Measurements from ENCODE around the gene SCN1B. TPM values are rescaled to one million over a fixed set of nuclear protein-coding genes. Genes with fewer than 3 reads are reported as not detected.

SCN1B gene
- total RNA-seq, 1 experiment from 2014 or later, result 1.4 TPM

- DNase-seq (ENCODE audit: low read depth), result no peak
Measured at GRCh38 chr19:35052599-35053190, 22.4 kb downstream of the SCN1B start.

GRCh38 chr19:35053667-35054293, 23.5 kb downstream of the SCN1B start:
- DNase-seq (ENCODE audit: low read depth), result no peak

- no peak for DNase-seq (ENCODE audit: low read depth)
Measured at GRCh38 chr19:35054626-35055025, 24.4 kb downstream of the SCN1B start.

- DNase-seq (ENCODE audit: low read depth), result no peak
Measured at GRCh38 chr19:35055715-35056179, 25.5 kb downstream of the SCN1B start.

GRCh38 chr19:35056513-35057063, 26.3 kb downstream of the SCN1B start:
- DNase-seq (ENCODE audit: low read depth), result no peak

- DNase-seq (ENCODE audit: low read depth), result no peak
Measured at GRCh38 chr19:35058370-35058769, 28.1 kb downstream of the SCN1B start.

- DNase-seq (ENCODE audit: low read depth), result no peak
Measured at GRCh38 chr19:35059006-35059798, 28.9 kb downstream of the SCN1B start.

GRCh38 chr19:35059799-35060091, 29.5 kb downstream of the SCN1B start:
- DNase-seq (ENCODE audit: low read depth), result no peak

GRCh38 chr19:35060160-35060855, 30.0 kb downstream of the SCN1B start:
- DNase-seq (ENCODE audit: low read depth), result no peak

GRCh38 chr19:35061583-35062373, 31.5 kb downstream of the SCN1B start:
- peak; percentile 80 for DNase-seq (ENCODE audit: low read depth)

GRCh38 chr19:35062942-35063341, 32.7 kb downstream of the SCN1B start:
- no peak for DNase-seq (ENCODE audit: low read depth)

GRCh38 chr19:35063940-35064818, 33.9 kb downstream of the SCN1B start:
- DNase-seq (ENCODE audit: low read depth), result peak; percentile 65

GRCh38 chr19:35065574-35065973, 35.3 kb downstream of the SCN1B start:
- no peak for DNase-seq (ENCODE audit: low read depth)

GRCh38 chr19:35066121-35066520, 35.9 kb downstream of the SCN1B start:
- DNase-seq (ENCODE audit: low read depth), result no peak

GRCh38 chr19:35066691-35067563, 36.7 kb downstream of the SCN1B start:
- DNase-seq (ENCODE audit: low read depth), result peak; percentile 77

GRCh38 chr19:35068941-35069634, 38.8 kb downstream of the SCN1B start:
- no peak for DNase-seq (ENCODE audit: low read depth)

GRCh38 chr19:35069696-35070095, 39.4 kb downstream of the SCN1B start:
- no peak for DNase-seq (ENCODE audit: low read depth)

- DNase-seq (ENCODE audit: low read depth), result peak; percentile 7
Measured at GRCh38 chr19:35070471-35070870, 40.2 kb downstream of the SCN1B start.
